Measurements from ENCODE around the gene ARHGAP36. TPM values are rescaled to one million over a fixed set of nuclear protein-coding genes. Genes with fewer than 3 reads are reported as not detected.
A peak's percentile ranks its signal among the peaks of the same experiment; 100 is the strongest.

Gene ARHGAP36
- total RNA-seq: not detected

GRCh38 chrX:131058136-131058868 is at the start of gene ARHGAP36:
ARHGAP36 (plus strand) TSS chrX:131058346; CDS start chrX:131081666, 23,320 bp downstream.
- peak within 1 kb of the TSS in 2 of 4 donors; percentile 20 to 35 for H3K4me3 ChIP-seq
- TF ChIP-seq CTCF (IDR thresholded peaks at IDR 0.05) (no peak), EP300 (IDR thresholded peaks at IDR 0.05; ENCODE audit: low read depth) (no peak), POLR2A (IDR thresholded peaks at IDR 0.05) (no peak), POLR2AphosphoS5 (IDR thresholded peaks at IDR 0.05) (no peak)

GRCh38 chrX:131010186-131010585 is 48.0 kb upstream of the ARHGAP36 start:
- Histone ChIP-seq H3K36me3 (no peaks in the 10 kb centered on the region), H3K9me3 (no peaks in the 10 kb centered on the region), H3K27me3 (no peaks in the 10 kb centered on the region), H3K4me3 (no peak overlapping the region), H3K4me1 (no peaks in the 10 kb centered on the region), H3K27ac (no peak overlapping the region)
- no peak for DNase-seq
- intact Hi-C loops (cut with DNase I; ENCODE audit: low total_unique reads) (no loop called here), in situ Hi-C loops (cut with MboI; ENCODE audit: low pct_ligation_motif_present in 1 of 4, low pct_unique_long_range_greater_than_20kb in 1 of 4, low sequenced_read_pairs in 3 of 4) (no loop called here)
- TF ChIP-seq CTCF (IDR thresholded peaks at IDR 0.05) (no peak), POLR2A (IDR thresholded peaks at IDR 0.05) (no peak), POLR2AphosphoS5 (IDR thresholded peaks at IDR 0.05) (no peak), EP300 (IDR thresholded peaks at IDR 0.05; ENCODE audit: low read depth) (no peak)
- WGBS, 2 donors (ENCODE audit: low coverage in 1 of 2): 56 to 75% methylated on average over 2 of the region's 2 CpGs

More at GRCh38 chrX:131058136-131058868, at the start of gene ARHGAP36:
- Histone ChIP-seq H3K9me3 (no peaks in the 10 kb centered on the region), H3K27me3 (peaks cover 10% of the 10 kb centered on the region), H3K36me3 (no peaks in the 10 kb centered on the region), H3K27ac (no peak within 1 kb of the TSS), H3K4me1 (peaks cover 0 to 3% (median 0%) of the 10 kb centered on the region in 4 donors)
- 34% methylated on average over 62 of the region's 62 CpGs; no CpG with 5 or more reads in 1 of the 2 donors for WGBS, 2 donors (ENCODE audit: low coverage in 1 of 2)
- intact Hi-C loops (cut with DNase I; ENCODE audit: low total_unique reads) (no loop called here), in situ Hi-C loops (cut with MboI; ENCODE audit: low pct_ligation_motif_present in 1 of 4, low pct_unique_long_range_greater_than_20kb in 1 of 4, low sequenced_read_pairs in 3 of 4) (no loop called here)
- no peak for DNase-seq

- in situ Hi-C loops (cut with MboI; ENCODE audit: low pct_ligation_motif_present in 1 of 4, low pct_unique_long_range_greater_than_20kb in 1 of 4, low sequenced_read_pairs in 3 of 4) (no loop called here), intact Hi-C loops (cut with DNase I; ENCODE audit: low total_unique reads) (no loop called here)
- DNase-seq: no peak
- Histone ChIP-seq H3K9me3 (no peaks in the 10 kb centered on the region), H3K27ac (no peak overlapping the region), H3K36me3 (no peaks in the 10 kb centered on the region), H3K4me3 (no peak overlapping the region), H3K27me3 (no peaks in the 10 kb centered on the region), H3K4me1 (no peaks in the 10 kb centered on the region)
- 55% methylated on average over 3 of the region's 3 CpGs; no CpG with 5 or more reads in 1 of the 2 donors for WGBS, 2 donors (ENCODE audit: low coverage in 1 of 2)
- TF ChIP-seq EP300 (IDR thresholded peaks at IDR 0.05; ENCODE audit: low read depth) (no peak), POLR2AphosphoS5 (IDR thresholded peaks at IDR 0.05) (no peak), POLR2A (IDR thresholded peaks at IDR 0.05) (no peak), CTCF (IDR thresholded peaks at IDR 0.05) (no peak)
Measured at GRCh38 chrX:131025336-131025735, 32.8 kb upstream of the ARHGAP36 start.

- WGBS, 2 donors (ENCODE audit: low coverage in 1 of 2): 64% methylated on average over 2 of the region's 2 CpGs; no CpG with 5 or more reads in 1 of the 2 donors
- Histone ChIP-seq H3K36me3 (no peaks in the 10 kb centered on the region), H3K4me1 (no peaks in the 10 kb centered on the region), H3K27me3 (no peaks in the 10 kb centered on the region), H3K27ac (no peak overlapping the region), H3K4me3 (no peak overlapping the region), H3K9me3 (no peaks in the 10 kb centered on the region)
- intact Hi-C loops (cut with DNase I; ENCODE audit: low total_unique reads) (no loop called here), in situ Hi-C loops (cut with MboI; ENCODE audit: low pct_ligation_motif_present in 1 of 4, low pct_unique_long_range_greater_than_20kb in 1 of 4, low sequenced_read_pairs in 3 of 4) (no loop called here)
- TF ChIP-seq EP300 (IDR thresholded peaks at IDR 0.05; ENCODE audit: low read depth): no peak
- TF ChIP-seq POLR2A (IDR thresholded peaks at IDR 0.05): no peak
- TF ChIP-seq POLR2AphosphoS5 (IDR thresholded peaks at IDR 0.05): no peak
- no peak for TF ChIP-seq CTCF (IDR thresholded peaks at IDR 0.05)
- no peak for DNase-seq
Measured at GRCh38 chrX:131032354-131033230, 25.6 kb upstream of the ARHGAP36 start.
